ENCODE data around the gene PTPRT.
"Not testable (repeated sequence)": the region's sequence is repeated elsewhere in the genome, so short reads cannot be mapped to it uniquely, and the experiment has no call there.

The PTPRT gene

DNA sequence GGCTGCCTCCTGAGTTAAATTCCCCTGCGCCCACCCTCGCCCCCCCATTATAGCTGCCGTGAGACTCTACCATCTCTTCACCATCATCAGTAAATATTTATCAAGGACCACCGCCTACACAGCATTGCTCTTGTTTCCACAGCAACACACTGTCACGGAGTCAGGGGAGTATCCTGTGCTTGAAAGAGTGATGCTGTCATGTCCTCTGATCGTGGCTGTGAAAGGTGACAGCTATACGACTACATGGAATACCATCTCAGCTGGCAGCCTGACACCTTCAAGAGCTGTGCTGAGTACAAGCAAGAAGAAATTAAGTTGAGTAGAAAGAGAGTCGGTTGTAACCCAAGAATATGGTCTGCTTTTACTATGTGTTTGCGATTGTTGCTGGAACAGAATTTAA lies 3.4 kb downstream of the PTPRT start:
- DNase-seq, result no peak

DNA sequence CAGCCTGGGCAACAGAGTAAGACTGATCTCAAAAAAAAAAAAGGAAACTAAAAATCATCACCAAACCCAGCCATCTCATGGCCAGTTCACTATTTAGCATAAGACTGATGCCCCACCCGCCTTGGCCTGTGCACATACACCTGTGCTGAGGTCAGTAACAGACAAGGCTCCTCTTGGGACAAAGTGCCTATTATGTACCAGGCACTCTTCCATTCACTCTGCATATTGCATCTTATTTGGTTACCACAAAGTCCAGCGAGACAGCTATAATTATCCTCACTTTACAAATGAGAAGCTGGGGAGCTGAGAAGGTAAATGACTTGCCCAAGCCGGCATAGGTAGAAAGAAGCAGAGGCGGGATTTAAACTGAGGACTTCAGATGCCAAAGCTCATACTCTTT lies 3.8 kb downstream of the PTPRT start:
- DNase-seq, result no peak

DNA sequence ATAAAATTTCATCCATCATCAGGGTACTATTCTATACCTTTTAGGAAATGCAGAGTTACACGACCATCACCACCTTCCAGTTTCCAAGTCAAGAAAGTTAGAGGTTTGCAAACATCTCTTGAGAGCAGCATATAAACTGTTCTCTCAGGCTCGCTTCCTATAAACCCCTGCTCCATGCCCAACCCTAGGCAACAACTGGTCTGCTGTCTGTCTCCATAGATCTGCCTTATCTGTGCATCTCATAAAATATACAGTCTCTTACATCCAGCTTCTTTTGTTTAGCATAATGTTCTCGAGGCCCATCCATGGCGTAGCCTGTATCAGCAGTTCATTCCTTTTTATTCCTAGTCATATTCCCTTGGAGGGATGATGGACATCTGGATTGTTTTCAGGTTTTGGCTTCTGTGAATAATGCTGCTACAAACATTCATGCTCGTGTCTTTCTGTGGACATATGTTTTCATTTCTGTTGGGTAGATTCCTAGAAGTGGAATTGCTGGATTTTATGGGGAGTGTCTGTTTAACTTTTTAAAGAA lies 6.1 kb downstream of the PTPRT start:
- DNase-seq, result no peak

DNA sequence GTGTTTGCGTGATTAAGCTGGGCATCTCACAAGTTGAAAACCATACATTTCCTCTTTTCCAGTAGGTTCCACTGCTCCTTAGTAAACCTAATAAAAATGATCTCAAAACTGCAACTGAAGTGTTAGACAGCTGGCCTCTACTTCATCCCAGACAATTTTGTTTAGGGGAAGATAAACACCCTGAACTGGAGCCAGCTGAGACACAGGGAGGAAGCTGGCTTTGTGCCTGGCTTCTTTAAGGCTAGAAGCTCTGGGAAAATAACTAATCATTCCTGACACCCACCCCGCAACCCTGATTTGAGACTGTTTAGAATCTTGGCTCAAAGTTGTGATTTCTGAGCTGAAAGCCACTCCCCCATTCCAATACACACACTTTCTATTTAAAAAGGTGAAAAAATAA lies 11.6 kb downstream of the PTPRT start:
- DNase-seq, result no peak

DNA sequence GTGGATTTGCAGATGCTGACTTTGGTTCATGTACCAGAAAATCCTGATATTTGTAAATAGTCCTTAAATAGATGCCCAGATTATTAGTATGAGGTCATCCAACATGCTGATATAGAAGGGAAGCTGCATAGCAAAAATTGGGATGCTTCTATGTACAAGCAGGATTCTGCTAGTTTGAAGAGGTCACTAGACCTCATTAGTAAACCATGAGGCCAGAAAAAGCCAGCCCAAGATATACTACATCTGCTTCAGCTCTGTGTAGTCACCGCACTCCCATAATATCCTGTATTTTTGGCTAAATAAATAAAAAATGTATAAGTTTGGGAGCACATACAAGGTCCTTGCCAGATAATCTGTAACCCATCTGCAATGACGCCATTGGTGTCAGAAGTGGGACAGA lies 13.0 kb downstream of the PTPRT start:
- DNase-seq, result no peak

DNA sequence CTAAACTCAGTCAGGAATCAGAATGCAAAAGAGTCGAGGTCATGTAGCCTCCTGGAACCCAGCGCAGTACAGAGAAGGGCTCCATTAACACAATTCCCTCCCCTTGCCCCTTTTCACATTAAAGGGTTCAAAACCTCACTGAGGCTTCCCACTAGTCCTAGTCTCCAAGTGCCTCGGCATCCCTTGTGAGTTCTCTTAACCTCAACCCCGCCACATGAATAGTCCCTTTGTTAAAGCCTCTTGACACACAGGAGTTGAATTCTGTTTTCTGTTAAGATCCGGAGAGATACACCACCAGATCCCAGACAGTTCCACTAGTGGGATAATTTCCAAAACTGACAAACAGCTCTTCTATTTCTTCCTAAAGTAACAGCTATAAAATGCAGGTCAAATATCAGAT lies 17.8 kb downstream of the PTPRT start:
- no peak for DNase-seq

DNA sequence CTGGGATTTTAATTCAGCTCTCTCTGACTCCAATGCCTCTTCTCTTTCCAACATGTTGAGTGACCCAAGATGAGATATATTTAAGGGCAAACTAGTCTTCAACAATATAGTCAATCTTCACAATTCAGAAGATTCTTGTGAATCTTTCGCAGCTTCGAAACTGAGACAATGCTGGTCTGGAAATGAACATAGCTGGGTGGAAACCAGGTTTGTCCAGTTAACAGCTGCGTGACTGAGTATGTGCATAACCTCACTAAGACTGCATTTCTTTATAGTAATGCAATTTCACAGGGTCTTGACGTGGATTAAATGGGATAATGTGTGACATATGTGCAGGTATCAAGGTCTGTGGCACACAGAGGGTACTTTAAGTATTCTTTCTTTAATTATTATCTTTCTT lies 18.9 kb downstream of the PTPRT start:
- DNase-seq, result no peak

DNA sequence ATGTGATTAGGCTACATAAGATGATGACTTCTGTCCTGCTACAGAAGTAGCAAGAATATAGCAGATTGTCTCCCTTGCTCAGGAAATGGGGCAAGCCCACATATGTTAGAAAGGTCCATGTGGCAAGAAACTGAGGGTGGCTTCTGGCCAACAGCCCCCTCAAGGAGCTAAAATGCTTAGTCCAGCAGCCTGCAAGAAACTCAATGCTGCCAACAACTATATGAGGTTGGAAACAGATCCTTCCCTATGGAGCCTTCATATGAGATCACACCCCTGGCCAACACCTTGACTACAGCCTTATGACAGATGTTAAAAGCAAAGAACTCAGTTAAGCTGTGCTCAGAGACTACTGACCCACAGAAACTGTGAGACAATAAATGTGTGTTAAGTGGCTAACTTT lies 22.1 kb downstream of the PTPRT start:
- no peak for DNase-seq

DNA sequence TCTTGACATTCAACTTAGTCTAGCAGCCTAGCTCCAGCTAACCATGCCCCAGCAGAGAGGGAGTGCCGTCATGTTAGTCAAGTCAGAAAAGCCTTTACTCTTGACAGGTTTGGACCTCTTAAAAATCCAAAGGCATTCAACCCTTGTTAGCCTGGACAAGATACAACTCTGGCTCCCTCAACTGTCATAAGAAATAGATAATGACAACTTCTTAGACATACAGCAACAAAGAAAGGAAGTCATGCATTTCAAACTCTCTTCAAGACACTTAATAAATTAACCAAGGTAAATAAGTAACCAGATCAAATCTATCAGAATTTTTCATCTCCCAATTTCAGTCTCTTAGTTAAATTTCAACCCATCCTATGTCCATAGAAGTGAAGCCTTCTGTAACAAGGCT lies 22.7 kb downstream of the PTPRT start:
- no peak for DNase-seq

DNA sequence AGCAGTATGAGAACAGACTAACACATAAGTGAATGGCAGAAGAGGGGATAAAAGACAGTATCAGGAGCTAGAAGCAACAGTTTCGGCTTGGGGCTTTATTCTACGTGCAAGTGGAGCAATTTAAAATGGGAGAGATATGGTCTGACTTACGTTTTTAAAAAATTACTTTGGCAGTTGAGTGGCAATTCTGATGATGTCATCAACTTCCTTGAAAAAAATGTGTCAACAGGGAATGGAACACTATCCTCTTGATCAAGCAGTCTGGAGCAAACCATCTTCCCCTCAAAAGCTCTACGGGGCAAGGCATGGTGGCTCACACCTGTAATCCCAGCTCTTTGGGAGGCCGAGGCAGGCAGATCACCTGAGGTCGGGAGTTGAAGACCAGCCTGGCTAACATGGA lies 24.1 kb downstream of the PTPRT start:
- DNase-seq, result no peak

DNA sequence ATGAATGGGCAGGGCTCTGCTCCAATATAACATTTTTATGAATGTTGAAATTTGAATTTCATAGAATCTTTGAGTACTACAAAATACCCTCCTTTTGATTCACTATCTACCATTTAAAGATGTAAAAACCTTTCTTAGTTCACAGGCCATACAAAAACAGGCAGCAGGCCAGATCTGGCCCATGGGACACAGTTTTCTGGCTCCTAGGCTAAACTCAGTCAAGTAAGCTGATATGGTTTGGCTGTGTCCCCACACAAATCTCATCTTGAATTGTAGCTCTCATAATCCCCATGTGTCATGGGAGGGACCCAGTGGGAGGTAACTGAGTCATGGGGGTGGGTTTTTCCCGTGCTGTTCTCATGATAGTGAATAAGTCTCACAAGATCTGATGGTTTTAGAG lies 25.0 kb downstream of the PTPRT start:
- DNase-seq, result not testable (repeated sequence)

DNA sequence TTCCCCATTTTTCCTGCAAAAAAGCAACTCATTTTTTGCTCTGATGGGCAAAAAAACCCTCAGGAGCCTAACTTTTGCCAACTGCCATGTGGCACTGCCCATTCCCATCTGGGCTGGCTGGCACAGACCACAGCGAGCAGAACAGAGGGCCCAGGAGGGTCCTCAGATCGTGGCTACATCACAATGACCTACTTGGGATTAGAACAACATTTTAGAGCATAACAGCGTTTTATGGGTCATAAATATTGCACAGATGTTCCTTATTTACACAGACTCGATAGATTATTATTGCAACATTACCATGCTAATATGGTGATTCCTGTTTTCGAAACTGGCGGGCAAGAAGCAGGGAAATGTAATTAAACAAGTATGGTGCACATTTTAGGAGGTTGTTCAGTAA lies 28.0 kb downstream of the PTPRT start:
- no peak for DNase-seq

DNA sequence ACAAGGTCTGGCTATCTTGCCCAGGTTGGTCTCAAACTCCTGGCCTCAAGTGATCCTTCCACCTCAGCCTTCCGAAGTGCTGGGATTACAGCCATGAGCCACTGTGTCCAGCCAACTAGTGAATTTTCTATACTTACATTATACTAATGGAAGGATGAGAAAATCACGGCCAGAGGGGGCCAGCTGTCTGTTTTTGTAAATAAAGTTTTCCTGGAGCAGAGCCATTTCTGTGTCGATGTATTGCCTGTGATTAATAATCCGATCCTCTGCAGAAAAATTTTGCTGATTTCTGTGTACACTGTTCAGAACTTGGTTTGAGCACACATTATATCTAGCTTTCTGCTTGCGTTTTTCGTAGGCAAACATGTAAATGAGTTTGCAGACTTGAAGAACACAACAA lies 28.8 kb downstream of the PTPRT start:
- no peak for DNase-seq

DNA sequence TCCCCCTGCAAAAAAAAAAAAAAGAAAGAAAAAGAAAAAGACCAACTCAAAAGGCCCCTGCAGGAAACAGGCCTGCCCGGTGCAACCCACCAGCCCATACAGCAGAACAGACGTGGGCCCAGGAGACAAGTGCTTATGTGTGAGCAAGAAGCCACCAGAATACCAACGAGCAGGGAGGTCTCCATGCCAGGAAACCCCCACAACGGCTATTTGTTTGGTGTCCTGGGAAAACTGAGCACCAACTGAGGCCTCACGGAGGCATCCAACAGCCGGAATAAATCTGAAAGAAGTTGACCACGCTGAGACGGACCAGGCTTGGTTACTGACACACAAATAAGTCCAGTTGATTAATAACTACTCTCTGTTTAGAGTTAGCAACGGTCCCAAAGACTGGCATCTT lies 29.7 kb downstream of the PTPRT start:
- no peak for DNase-seq

DNA sequence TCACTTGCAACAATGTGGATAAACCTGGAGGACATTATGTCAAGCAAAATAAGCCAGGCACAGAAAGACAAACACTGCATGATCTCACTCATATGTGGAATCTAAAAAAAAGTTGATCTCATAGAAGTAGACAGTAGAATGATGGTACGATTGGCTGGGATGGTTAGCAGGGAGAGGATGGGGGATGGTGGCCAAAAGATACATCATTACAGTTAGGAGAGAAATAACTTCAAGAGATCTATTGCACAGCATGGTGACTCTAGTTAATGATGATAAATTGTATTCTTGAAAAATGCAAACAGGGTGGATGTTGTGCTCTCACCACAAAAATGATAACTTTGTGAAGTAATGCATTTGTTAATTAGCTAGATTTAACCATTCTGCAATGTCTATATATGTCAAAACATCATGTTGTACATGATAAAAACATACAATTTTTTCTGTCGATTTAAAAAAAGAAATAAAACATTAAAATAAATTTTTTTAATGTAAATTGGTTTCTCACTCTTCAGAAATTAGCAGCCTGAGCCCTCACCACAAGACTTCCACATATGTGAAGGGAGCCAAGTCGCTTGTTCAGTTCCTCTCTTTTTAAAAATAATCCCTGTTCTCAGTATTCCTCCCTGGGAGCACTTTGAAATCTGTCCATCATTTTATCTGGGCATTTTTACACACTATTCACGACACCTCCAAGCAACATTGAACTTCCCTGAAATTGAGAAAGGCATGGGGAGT lies 34.2 kb downstream of the PTPRT start:
- DNase-seq, result no peak

DNA sequence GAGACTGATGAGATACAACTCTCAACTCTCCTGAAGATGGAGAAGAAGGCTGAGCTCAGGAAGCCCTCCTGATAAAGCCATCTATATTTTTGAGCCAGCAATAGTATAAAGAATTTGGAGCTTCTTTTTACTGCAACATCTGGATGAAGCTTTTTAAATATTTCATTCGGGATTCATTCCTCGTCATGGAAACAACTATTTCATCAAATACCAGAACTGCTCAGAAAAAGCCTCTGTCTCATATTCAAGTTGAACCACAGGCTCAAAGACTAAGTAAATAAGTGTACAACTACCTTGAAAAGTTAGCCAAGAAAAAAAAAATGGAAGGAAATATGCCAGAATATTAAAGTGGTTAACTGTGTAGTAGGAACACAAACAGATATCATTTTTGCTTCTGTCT lies 37.8 kb downstream of the PTPRT start:
- DNase-seq, result no peak

DNA sequence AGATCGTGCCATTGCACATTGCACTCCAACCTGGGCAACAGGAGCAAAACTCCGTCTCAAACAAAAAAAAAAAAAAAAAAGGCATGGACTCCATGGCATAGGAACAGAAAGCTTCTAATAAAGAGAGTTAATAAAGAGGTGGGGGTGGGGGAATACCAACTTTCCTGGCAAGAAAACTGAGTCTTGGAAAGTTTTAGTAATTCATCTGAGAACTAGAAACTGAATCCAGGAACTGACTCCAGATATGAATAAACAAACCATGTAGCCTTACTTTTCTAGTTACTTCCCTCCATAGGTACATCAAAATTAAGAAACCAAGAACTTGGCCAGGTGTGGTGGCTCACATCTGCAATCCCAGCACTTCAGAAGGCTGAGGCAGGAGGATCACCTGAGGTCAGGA lies 38.5 kb downstream of the PTPRT start:
- DNase-seq, result no peak

DNA sequence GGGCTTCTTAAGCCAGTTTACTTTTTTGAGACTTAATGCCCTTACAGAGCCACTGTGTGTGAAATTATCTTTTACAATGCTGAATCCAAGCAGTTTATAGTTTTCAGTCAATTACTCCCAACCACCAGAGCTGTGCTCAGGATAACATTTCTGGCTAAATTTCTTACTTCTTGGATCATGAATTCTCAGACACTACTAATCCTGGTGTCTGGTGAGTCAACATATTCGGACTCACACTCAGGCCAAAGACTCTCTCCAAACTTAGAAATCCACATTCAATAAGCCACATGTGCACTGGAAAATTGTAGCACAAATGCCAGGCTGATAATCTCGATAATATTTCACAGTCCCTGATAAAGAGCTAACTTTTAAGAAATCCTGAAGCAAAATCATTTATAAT lies 49.0 kb downstream of the PTPRT start:
- no peak for DNase-seq

DNA sequence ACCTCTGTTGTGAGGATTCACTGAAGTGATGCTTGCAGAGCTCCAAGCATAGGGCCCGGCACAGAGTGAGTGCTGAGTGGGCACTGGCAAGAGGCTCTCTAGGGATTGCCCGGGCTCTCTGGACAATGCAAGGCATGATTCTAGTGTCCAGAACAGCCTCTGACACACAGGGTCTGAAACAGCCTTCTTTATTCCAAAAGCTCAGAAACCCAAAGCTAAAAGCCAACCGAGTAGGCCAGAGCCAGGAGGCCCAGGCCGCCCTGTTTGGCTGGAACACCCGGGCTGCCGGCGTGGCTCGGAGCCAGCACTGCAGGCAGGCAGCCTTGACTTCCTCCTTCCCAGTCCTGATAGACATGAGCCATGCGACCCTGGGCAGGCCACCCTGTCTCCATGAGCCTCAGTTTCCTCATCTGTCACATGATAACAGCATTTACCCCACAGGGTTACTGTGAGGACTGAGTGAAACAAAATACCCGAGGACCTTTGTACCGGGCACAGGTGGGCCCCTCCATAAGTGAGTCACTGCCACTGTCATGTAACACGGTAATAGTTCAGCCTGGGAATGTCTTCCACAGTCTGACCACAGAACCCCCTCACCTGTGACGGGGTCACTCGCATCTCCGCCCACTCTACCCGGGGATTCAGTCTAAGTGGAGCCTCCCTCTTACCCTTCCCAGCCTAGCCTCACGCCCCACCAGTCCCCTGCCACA lies 51.5 kb downstream of the PTPRT start:
- no peak for DNase-seq

DNA sequence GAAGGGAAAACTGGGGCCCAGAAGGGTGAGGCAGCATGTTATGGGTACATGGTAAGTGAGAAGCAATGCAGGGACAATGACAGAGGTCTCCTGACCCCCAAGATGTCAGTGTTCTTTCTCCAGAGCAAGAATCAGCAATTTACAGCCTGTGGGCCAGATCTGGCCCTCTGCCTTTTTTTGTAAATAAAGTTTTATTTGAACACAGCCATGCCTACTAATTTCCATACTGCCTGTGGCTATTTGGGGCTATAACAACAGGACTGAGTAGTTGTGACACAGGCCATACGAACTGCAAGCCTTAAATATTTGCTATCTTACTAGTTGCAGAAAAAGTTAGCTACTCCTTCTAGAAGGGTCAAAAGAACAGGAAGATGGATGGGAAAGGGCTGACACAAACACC lies 52.5 kb downstream of the PTPRT start:
- no peak for DNase-seq

DNA sequence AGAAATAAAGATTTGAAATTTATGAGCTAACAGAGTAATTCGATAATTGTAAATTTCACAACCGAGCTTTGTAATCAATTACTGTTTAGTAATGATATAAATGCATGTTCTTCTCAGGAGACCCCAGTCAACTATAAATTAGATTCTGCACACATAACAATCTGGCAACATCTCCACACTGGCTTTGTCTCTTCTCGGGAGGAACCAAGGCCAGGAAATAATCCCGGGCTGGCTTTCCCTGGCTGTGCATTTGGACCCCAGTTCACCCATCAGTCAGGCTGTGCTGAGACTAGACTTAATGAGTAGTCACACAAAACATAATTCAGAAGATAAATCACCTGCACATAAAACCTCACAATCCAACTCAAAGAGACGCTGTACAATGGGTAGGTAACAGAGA lies 65.5 kb downstream of the PTPRT start:
- DNase-seq, result no peak

DNA sequence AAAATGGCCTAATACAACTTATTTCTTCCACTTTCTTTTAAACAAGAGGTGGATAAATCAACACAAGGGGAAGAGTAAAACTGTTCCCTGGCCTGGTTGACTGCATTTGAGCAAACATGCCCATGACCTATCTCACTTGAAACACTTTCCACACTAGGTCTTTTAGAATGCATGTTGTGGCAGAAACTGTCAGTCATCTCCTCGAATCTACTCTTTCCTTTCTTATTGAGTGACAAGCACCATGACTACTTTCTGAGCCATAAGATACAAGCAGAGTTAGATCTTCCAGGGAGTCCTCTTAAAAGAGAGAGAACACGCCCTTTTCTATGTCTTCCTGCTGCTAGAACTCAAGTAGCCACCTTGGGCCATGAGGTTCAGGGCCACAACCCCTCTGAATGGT lies 66.5 kb downstream of the PTPRT start:
- DNase-seq, result no peak

DNA sequence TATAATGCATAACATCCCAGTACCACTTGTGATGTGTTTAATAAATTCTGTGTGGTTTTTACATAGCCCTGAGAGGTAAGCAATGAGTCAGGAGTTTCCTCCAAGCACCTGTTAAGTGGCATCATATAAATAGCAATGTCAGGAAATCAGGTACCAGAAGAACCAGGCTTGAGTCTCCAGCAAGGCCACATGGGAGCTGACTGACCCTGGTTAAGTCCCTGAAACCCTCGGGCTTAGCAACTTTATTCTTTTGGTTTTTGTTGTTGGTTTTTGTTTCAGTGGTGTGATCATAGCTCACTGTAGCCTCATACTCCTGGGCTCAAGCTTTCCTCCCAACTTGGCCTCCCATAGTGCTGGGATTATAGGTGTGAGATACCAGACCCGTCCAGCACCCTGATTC lies 70.0 kb downstream of the PTPRT start:
- no peak for DNase-seq

DNA sequence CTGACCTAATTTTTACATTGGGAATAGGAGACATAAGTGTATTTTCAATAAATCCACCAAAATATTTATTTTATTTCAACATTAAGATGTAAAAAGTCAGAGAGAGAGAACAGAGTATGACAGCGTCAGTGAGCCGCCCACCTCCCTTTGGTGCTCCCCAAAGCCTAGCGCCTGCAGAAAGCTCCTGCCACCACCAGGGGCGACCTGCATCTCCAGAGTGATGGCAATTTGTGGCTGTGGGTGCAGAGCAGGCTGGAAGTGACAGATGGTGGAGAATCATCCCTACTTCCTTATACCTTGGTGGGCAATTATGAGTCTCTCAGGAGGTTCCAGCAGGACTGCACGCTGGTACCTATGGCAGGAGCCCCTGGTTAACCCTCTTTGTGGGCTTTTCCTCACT lies 87.3 kb downstream of the PTPRT start:
- no peak for DNase-seq

DNA sequence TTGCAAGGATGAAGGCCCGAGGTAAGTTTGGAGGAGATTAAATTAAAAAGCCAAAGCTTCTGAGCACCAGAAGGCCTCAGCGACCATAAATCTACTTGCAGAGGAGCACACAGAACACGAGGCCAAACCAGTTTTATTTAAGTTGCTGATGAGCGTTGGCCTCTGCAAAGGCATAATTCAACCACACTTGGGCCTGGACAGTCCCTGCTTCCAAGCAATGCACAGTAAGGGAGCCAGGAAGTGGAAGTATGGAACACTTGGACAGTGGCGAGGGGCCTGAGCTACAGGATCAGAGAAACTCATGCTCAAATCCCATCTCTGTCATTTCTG lies 92.8 kb downstream of the PTPRT start:
- no peak for DNase-seq
